Natural killer cell (primary cell): Measurements from ENCODE around the gene PTPRN2. TPM values are rescaled to one million over a fixed set of nuclear protein-coding genes. Genes with fewer than 3 reads are reported as not detected.

ENCODE experiments used
- ATAC-seq, 3 donors: fragments of 150-1000 bp in 2 of 3; fragments of 200-7000 bp in 1 of 3; cut with Tn5 transposase; 1 replicate in 1 of 3; 2 replicates in 2 of 3; pipeline ENCODE4 v1.10.0; 2021; ENCODE audit warnings: mild to moderate bottlenecking in 2 of 3, moderate library complexity in 2 of 3
- DNase-seq, 2 donors: peaks; one replicate each; pipeline versions ENCODE4 v3.0.0 to v3.0.0-alpha.2; 2013 to 2021; ENCODE audit warnings: mixed read lengths in 1 of 2
- H3K27ac ChIP-seq: one replicate; pipeline ENCODE4 v1.5.1; 2013; ENCODE audit warnings: mild to moderate bottlenecking, low read length
- H3K27me3 ChIP-seq: one replicate; pipeline ENCODE4 v1.6.1; 2013; ENCODE audit warnings: low read length; ENCODE audit not compliant: control insufficient read depth, insufficient read depth
- H3K36me3 ChIP-seq: one replicate; pipeline ENCODE4 v1.6.1; 2013; ENCODE audit warnings: low read length; ENCODE audit not compliant: control insufficient read depth, insufficient read depth
- H3K4me1 ChIP-seq: one replicate; pipeline ENCODE4 v1.6.1; 2013; ENCODE audit warnings: low read length; ENCODE audit not compliant: control insufficient read depth, insufficient read depth
- H3K4me3 ChIP-seq: one replicate; pipeline ENCODE4 v1.5.1; 2013; ENCODE audit warnings: low read length
- H3K9me3 ChIP-seq: one replicate; pipeline ENCODE4 v1.6.1; 2013; ENCODE audit warnings: low read length; ENCODE audit not compliant: control insufficient read depth, insufficient read depth
- H3K27ac Mint-ChIP-seq, 2 donors: one replicate each; pipeline ENCODE4 v1.8.0; 2022; ENCODE audit warnings: mild to moderate bottlenecking in 2 of 2, mixed read lengths in 2 of 2, moderate library complexity in 1 of 2
- H3K27me3 Mint-ChIP-seq, 2 donors: one replicate each; pipeline ENCODE4 v1.8.0; 2022; ENCODE audit warnings: low read depth in 2 of 2, mixed read lengths in 2 of 2
- H3K36me3 Mint-ChIP-seq: one replicate; pipeline ENCODE4 v1.8.0; 2022; ENCODE audit warnings: mixed read lengths
- H3K4me1 Mint-ChIP-seq, 2 donors: one replicate each; pipeline ENCODE4 v1.8.0; 2022; ENCODE audit warnings: mixed read lengths in 2 of 2
- H3K4me3 Mint-ChIP-seq: one replicate; pipeline ENCODE4 v1.8.0; 2022; ENCODE audit warnings: mild to moderate bottlenecking, moderate library complexity, mixed read lengths
- H3K9me3 Mint-ChIP-seq, 2 donors: one replicate each; pipeline ENCODE4 v1.8.0; 2022; ENCODE audit warnings: mixed read lengths in 2 of 2
- WGBS: methylation state at CpG from one replicate; pipeline ENCODE4 v1.1.7; 2013; ENCODE audit warnings: missing lambda C conversion rate; ENCODE audit not compliant: insufficient coverage; 5-methylcytosine and 5-hydroxymethylcytosine counted together
- intact Hi-C: fragments of 100-400 bp; cut with micrococcal nuclease; formaldehyde crosslinking; loops from one replicate; pipeline ENCODE4 v1.14.2; 2022
- total RNA-seq, 4 donors: library from RNA; stranded (reverse); fragments of 120-200 nt in 1 of 4; gene quantifications; one replicate each; pipeline versions ENCODE4 v1.2.3 to v1.2.4, GENCODE V29; 2013 to 2022
- TF ChIP-seq, protein P1 (sequence below): fragments of 200-600 bp; IDR thresholded peaks from one replicate; pipeline ENCODE4 v1.8.0; 2022; ENCODE audit warnings: antibody characterized with exemption

Gene PTPRN2
- total RNA-seq, 3 donors from 2014 or later (not counting 1 experiment from before 2014, with no cell fraction given): 1.3 to 2.5 (median 1.9) TPM

DNA sequence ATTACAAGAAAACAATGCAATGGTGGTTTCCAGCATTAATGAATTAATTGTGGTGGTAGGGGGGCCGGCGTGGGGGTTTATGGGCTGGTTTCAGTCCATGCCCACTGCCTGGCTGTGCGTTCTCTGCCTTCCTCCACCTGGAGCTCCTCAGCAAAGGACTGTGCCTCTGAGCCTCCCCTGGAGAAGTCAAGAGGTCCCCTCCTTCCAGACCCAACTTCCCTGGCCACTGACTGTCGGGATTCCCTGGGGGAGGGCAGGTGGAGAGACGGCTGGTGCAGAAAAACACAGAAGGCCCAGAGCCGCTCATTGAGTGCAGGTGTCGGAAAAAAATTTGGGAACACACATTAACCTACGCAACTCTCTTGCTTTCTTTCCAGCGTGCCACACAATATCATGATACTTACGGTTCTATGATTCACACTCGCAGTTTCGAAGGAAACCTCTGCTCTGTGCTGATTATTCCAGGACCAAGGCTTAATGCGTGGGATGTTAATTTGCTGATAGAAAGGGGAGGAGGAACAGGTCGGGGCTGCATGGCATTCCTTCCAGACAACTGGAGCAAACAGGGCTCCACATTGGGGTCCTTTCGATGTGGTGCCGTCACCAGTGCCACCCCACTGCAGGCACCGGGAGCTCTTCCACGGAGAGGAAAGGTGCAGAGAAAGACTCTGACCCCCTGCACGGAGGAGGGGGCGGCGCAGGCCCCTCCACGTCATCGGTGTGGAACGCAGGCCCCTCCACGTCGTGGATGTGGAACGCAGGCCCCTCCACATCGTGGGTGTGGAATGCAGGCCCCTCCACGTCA, 744.1 kb downstream of the PTPRN2 start:
- H3K27me3 ChIP-seq: no peaks in the 10 kb centered on the region
- H3K4me1 Mint-ChIP-seq: no peaks in the 10 kb centered on the region
- WGBS: 89% methylated on average over 29 of the region's 29 CpGs
- H3K4me1 ChIP-seq: no peaks in the 10 kb centered on the region
- H3K36me3 ChIP-seq: no peaks in the 10 kb centered on the region
- no peaks in the 10 kb centered on the region for H3K9me3 ChIP-seq
- H3K4me3 Mint-ChIP-seq: no peak overlapping the region
- H3K27me3 Mint-ChIP-seq: peaks cover 0 to 3% of the 10 kb centered on the region in 2 donors
- intact Hi-C loops: no loop called here
- no peak overlapping the region for H3K27ac ChIP-seq
- no peaks in the 10 kb centered on the region for H3K9me3 Mint-ChIP-seq
- no peaks in the 10 kb centered on the region for H3K36me3 Mint-ChIP-seq
- DNase-seq (no peak), ATAC-seq (no peak)
- H3K4me3 ChIP-seq: no peak overlapping the region
- H3K27ac Mint-ChIP-seq: no peak overlapping the region
- TF ChIP-seq, protein P1, sequence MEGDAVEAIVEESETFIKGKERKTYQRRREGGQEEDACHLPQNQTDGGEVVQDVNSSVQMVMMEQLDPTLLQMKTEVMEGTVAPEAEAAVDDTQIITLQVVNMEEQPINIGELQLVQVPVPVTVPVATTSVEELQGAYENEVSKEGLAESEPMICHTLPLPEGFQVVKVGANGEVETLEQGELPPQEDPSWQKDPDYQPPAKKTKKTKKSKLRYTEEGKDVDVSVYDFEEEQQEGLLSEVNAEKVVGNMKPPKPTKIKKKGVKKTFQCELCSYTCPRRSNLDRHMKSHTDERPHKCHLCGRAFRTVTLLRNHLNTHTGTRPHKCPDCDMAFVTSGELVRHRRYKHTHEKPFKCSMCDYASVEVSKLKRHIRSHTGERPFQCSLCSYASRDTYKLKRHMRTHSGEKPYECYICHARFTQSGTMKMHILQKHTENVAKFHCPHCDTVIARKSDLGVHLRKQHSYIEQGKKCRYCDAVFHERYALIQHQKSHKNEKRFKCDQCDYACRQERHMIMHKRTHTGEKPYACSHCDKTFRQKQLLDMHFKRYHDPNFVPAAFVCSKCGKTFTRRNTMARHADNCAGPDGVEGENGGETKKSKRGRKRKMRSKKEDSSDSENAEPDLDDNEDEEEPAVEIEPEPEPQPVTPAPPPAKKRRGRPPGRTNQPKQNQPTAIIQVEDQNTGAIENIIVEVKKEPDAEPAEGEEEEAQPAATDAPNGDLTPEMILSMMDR: no peak

DNA sequence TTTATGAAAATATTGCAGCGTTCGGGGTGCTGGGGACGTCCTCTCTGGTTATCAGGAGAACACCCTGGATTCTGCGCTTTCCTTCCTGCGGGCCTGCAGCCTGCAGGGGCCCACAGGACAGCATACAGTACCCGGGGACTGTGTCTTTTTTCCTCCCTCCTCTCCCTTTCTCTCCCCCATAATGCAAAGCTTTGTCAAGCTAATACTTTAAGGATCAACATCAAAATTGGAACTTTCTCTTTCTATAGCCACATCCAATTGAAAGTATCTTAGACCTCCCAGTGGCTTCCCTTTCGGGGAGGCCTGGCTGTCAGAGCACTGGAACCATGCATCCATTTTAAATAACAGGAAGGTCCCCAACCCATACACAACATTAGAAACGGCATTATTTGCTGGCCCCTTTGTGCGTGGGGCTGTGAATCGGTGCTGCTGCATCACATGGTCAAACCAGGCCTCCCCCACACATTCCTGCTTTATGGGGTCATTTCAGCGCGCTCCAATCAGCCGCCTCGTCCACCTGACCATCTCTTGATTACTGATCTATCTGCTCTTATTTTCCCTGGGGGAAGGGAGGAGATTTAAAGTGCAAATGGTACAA, 745.8 kb downstream of the PTPRN2 start:
- Histone ChIP-seq H3K27ac (no peak overlapping the region), H3K9me3 (no peaks in the 10 kb centered on the region), H3K27me3 (no peaks in the 10 kb centered on the region), H3K36me3 (no peaks in the 10 kb centered on the region), H3K4me1 (no peaks in the 10 kb centered on the region), H3K4me3 (no peak overlapping the region)
- no peaks in the 10 kb centered on the region for H3K36me3 Mint-ChIP-seq
- no peak for DNase-seq
- ATAC-seq: no peak
- intact Hi-C loops: no loop called here
- H3K27me3 Mint-ChIP-seq: peaks cover 0 to 3% of the 10 kb centered on the region in 2 donors
- no peaks in the 10 kb centered on the region for H3K9me3 Mint-ChIP-seq
- no peak overlapping the region for H3K27ac Mint-ChIP-seq
- 85% methylated on average over 12 of the region's 14 CpGs for WGBS
- H3K4me3 Mint-ChIP-seq: no peak overlapping the region
- no peaks in the 10 kb centered on the region for H3K4me1 Mint-ChIP-seq
- TF ChIP-seq, protein P1: no peak

DNA sequence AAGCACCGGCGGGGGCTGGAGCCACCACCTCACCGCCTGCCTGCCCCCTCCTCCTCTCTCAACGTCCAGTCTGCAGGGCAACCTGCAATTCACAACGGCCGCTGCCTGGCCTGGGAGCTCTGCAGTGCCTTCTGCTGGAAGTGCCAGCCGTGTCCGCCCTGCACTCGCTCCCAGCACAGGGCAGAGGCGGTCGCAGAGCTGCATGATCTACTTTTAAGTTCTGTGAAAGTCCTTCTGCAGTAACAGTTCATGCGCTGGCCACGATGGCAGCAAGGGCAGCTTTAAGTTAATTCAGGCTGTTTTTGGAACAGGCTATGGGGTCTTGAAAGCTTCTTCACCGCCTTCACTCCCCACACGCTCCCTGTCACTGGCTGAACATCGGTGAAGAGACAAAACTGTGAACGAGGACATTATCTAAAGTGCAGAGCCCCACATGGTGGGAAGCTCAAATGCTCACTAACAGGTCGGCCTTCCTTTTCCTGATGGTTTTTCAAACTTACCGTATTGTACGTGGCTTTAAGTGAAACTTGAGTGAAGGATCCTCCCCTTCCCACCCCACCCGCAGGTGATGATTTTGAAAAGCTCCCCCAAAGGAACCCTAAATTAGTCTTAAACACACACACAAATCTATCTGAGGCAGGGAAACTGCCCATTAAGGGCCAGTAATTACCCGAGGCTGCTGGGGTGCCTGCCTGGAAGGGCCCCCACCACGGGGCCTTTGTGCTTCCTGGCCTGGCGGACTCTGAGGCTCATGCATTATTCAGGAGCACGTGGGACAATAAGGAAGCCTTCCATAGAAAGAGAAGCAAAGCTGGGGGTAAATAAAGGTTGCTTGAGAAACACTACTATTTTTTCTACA, 746.5 kb downstream of the PTPRN2 start:
- Mint-ChIP-seq H3K27me3 (peaks cover 0 to 3% of the 10 kb centered on the region in 2 donors), H3K4me3 (no peak overlapping the region), H3K36me3 (no peaks in the 10 kb centered on the region), H3K27ac (no peak overlapping the region), H3K9me3 (no peaks in the 10 kb centered on the region), H3K4me1 (no peaks in the 10 kb centered on the region)
- ATAC-seq (no peak), DNase-seq (no peak)
- no peaks in the 10 kb centered on the region for H3K4me1 ChIP-seq
- 86% methylated on average over 25 of the region's 25 CpGs for WGBS
- no peak overlapping the region for H3K4me3 ChIP-seq
- intact Hi-C loops: no loop called here
- no peaks in the 10 kb centered on the region for H3K36me3 ChIP-seq
- no peaks in the 10 kb centered on the region for H3K9me3 ChIP-seq
- H3K27me3 ChIP-seq: no peaks in the 10 kb centered on the region
- TF ChIP-seq, protein P1: no peak
- no peak overlapping the region for H3K27ac ChIP-seq
